ENCODE data around the gene CISD1.

CISD1 gene

GRCh38 chr10:58316874-58317273, 47.9 kb downstream of the CISD1 start:
- DNase-seq = no peak

- DNase-seq = no peak
Observed at GRCh38 chr10:58318346-58318745, 49.4 kb downstream of the CISD1 start.

- DNase-seq = no peak
Observed at GRCh38 chr10:58319599-58319998, 50.6 kb downstream of the CISD1 start.

- no peak for DNase-seq
Observed at GRCh38 chr10:58320351-58321049, 51.5 kb downstream of the CISD1 start.

- peak; percentile 13 for DNase-seq
Observed at GRCh38 chr10:58322072-58322834, 53.3 kb downstream of the CISD1 start.

DNA sequence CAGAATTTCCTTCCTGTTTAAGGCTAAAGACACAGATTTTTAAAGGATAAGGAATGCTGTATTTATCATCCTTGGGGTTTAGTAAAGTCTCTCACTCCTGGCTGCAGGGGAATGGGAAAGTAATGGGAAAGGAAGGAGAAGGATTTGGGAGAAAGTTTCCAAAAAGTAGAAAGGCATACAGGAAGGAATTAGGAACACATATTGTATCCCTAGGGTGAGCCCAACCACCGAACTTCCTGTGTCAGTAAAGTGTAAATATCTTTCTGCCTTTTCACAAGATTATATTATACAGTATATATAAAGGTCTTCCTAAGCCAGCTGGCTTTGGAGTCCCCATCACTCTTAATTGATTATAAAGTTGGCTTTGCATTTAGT, 53.9 kb downstream of the CISD1 start:
- no peak for DNase-seq

DNA sequence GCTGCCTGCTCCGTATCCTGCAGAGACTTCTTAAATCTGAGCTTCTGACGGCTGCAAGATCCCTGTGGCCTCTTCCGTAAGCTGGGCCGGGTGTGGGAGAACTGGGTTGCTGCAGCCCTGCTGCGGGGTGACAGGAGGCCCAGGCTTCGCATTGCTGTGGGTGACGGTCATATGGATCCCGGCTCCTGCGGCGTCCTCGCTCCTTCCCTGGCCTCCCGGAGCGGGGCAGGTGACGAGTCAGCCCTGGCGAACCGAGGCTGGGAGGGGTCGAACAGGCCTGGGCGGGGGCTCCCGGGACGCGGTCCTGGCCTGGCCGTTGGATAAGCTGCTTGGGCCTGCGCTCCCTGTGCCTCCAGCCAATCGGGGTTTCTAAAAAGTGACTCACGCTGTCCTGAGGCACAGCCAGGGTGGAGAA, 58.0 kb downstream of the CISD1 start:
- DNase-seq = no peak

DNA sequence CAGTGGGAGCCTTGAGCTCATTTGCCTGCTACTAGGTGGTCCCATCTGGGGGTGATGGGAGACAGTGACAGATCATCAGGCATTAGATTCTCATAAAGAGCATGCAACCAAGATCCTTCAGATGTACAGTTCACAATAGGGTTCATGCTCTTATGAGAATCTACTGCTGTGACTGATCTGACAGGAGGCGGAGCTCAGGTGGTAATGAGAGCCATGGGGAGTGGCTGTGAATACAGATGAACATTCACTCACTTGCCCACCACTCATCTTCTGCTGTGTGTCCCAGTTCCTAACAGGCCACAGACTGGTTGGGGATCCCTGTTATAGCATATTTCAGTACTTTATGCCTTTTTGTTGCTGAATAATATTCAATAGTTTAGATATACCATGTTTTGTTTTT, 59.3 kb downstream of the CISD1 start:
- DNase-seq = no peak

DNA sequence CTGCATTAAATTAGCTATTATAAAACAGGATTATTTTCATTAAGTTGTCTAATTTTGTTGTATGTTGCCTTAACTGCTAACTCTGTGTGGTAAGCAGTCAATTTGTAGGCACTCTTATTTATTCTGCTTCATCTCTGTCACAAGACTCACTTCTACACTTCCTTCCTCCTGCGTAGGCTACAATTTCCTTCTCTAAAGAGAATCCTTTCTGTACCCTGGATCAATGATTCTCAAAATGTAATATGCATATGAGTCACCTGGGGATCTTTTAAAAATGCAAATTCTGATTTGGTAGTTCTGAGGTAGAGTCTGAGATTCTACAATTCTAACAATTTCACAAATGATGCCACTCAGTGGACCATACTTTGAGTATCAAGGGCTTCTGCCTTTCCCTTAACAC, 61.5 kb downstream of the CISD1 start:
- no peak for DNase-seq

- DNase-seq = no peak
Observed at GRCh38 chr10:58331646-58332045, 62.7 kb downstream of the CISD1 start.

DNA sequence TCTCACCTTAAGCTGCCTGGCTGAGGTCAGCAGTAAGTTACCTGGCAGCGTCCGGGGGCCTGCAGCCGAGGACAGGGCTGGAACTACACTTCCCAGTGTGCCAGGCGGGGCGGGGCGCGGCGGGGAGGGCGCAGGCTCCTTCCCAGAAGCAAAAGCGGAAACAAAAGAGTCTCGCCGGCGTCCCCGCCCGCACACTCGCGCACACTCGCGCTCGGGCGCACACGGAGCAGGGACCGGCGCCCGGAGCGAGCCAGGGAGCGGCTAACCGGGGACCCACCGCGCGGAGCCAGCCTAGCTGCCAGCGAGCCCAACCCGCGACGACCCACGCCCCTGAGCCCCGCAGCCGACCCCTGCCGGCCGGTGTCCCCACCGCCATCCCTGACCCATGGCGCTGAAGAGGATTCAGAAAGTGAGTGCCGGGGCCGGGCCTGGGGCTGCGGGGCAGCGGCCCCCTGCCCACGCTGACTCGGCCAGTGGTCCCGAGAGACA, 65.9 kb downstream of the CISD1 start, which contains the start of gene UBE2D1:
Gene UBE2D1, plus strand, starts transcription at position 190 of the 489 bp plus-strand sequence. Its CDS starts 196 bp downstream, at position 386.
- peak; percentile 85 for DNase-seq

- peak; percentile 3 for DNase-seq
Observed at GRCh38 chr10:58335306-58336005, 66.5 kb downstream of the CISD1 start.

GRCh38 chr10:58336242-58336641, 67.3 kb downstream of the CISD1 start:
- DNase-seq = no peak

Data from CD4-positive, alpha-beta T cell treated with Interleukin-12 subunit alpha and Interleukin-12 subunit beta, for 1 hour (primary cell).